ENCODE results near the gene MAPKAPK3.

Gene MAPKAPK3

GRCh38 chr3:50612234-50612882 is 4.6 kb upstream of the MAPKAPK3 start:
- H3K9ac ChIP-seq (ENCODE audit: low read depth, low read length) = peak overlapping the region; percentile 75
- no peaks in the 10 kb centered on the region for H3K36me3 ChIP-seq (ENCODE audit: insufficient read depth, low read length)
- peak overlapping the region; percentile 99 for H3K4me2 ChIP-seq (ENCODE audit: low read length)
- no peaks in the 10 kb centered on the region for H3K27me3 ChIP-seq (ENCODE audit: control insufficient read depth, insufficient read depth, low read length)
- peak overlapping the region; percentile 81 for H3K4me3 ChIP-seq (ENCODE audit: low read length)
- H3K4me1 ChIP-seq (ENCODE audit: control insufficient read depth, insufficient read depth, low read length) = peaks cover 23% of the 10 kb centered on the region
- no peaks in the 10 kb centered on the region for H3K9me3 ChIP-seq (replicated peaks; ENCODE audit: low read length)

GRCh38 chr3:50612970-50613846 is 3.7 kb upstream of the MAPKAPK3 start:
- Histone ChIP-seq H3K27me3 (ENCODE audit: control insufficient read depth, insufficient read depth, low read length) (no peaks in the 10 kb centered on the region), H3K36me3 (ENCODE audit: insufficient read depth, low read length) (no peaks in the 10 kb centered on the region), H3K9ac (ENCODE audit: low read depth, low read length) (no peak overlapping the region), H3K4me2 (ENCODE audit: low read length) (peak overlapping the region; percentile 99), H3K9me3 (replicated peaks; ENCODE audit: low read length) (no peaks in the 10 kb centered on the region), H3K4me3 (ENCODE audit: low read length) (no peak overlapping the region), H3K4me1 (ENCODE audit: control insufficient read depth, insufficient read depth, low read length) (peaks cover 30% of the 10 kb centered on the region)

GRCh38 chr3:50615190-50615589 is 1.8 kb upstream of the MAPKAPK3 start:
- H3K27me3 ChIP-seq (ENCODE audit: control insufficient read depth, insufficient read depth, low read length) = no peaks in the 10 kb centered on the region
- no peak overlapping the region for H3K4me2 ChIP-seq (ENCODE audit: low read length)
- H3K9me3 ChIP-seq (replicated peaks; ENCODE audit: low read length) = no peaks in the 10 kb centered on the region
- H3K4me1 ChIP-seq (ENCODE audit: control insufficient read depth, insufficient read depth, low read length) = peaks cover 45% of the 10 kb centered on the region
- H3K4me3 ChIP-seq (ENCODE audit: low read length) = no peak overlapping the region
- no peaks in the 10 kb centered on the region for H3K36me3 ChIP-seq (ENCODE audit: insufficient read depth, low read length)
- H3K9ac ChIP-seq (ENCODE audit: low read depth, low read length) = no peak overlapping the region

- peak overlapping the region; percentile 48 for H3K9ac ChIP-seq (ENCODE audit: low read depth, low read length)
Observed at GRCh38 chr3:50616003-50616769, 765 bp upstream of the MAPKAPK3 start.

GRCh38 chr3:50616770-50617095 is 218 bp upstream of the MAPKAPK3 start:
- no peaks in the 10 kb centered on the region for H3K9me3 ChIP-seq (replicated peaks; ENCODE audit: low read length)
- H3K4me2 ChIP-seq (ENCODE audit: low read length) = peak overlapping the region; percentile 98
- H3K4me3 ChIP-seq (ENCODE audit: low read length) = peak overlapping the region; percentile 85
- peak overlapping the region; percentile 48 for H3K9ac ChIP-seq (ENCODE audit: low read depth, low read length)
- no peaks in the 10 kb centered on the region for H3K27me3 ChIP-seq (ENCODE audit: control insufficient read depth, insufficient read depth, low read length)
- peaks cover 47% of the 10 kb centered on the region for H3K4me1 ChIP-seq (ENCODE audit: control insufficient read depth, insufficient read depth, low read length)
- no peaks in the 10 kb centered on the region for H3K36me3 ChIP-seq (ENCODE audit: insufficient read depth, low read length)

More at GRCh38 chr3:50616003-50616769, 765 bp upstream of the MAPKAPK3 start:
- Histone ChIP-seq H3K36me3 (ENCODE audit: insufficient read depth, low read length) (no peaks in the 10 kb centered on the region), H3K9me3 (replicated peaks; ENCODE audit: low read length) (no peaks in the 10 kb centered on the region), H3K27me3 (ENCODE audit: control insufficient read depth, insufficient read depth, low read length) (no peaks in the 10 kb centered on the region), H3K4me1 (ENCODE audit: control insufficient read depth, insufficient read depth, low read length) (peaks cover 50% of the 10 kb centered on the region), H3K4me3 (ENCODE audit: low read length) (peak overlapping the region; percentile 85), H3K4me2 (ENCODE audit: low read length) (peak overlapping the region; percentile 98)

- Histone ChIP-seq H3K36me3 (ENCODE audit: insufficient read depth, low read length) (peaks cover 6% of the 10 kb centered on the region), H3K4me1 (ENCODE audit: control insufficient read depth, insufficient read depth, low read length) (peaks cover 40% of the 10 kb centered on the region), H3K4me3 (ENCODE audit: low read length) (peak overlapping the region; percentile 97), H3K9me3 (replicated peaks; ENCODE audit: low read length) (no peaks in the 10 kb centered on the region), H3K27me3 (ENCODE audit: control insufficient read depth, insufficient read depth, low read length) (no peaks in the 10 kb centered on the region), H3K4me2 (ENCODE audit: low read length) (peak overlapping the region; percentile 98), H3K9ac (ENCODE audit: low read depth, low read length) (peak overlapping the region; percentile 95)
Observed at GRCh38 chr3:50617911-50618481, 1.0 kb downstream of the MAPKAPK3 start.

- Histone ChIP-seq H3K4me3 (ENCODE audit: low read length) (peak overlapping the region; percentile 18), H3K27me3 (ENCODE audit: control insufficient read depth, insufficient read depth, low read length) (no peaks in the 10 kb centered on the region), H3K9ac (ENCODE audit: low read depth, low read length) (no peak overlapping the region), H3K9me3 (replicated peaks; ENCODE audit: low read length) (no peaks in the 10 kb centered on the region), H3K4me2 (ENCODE audit: low read length) (peak overlapping the region; percentile 40), H3K4me1 (ENCODE audit: control insufficient read depth, insufficient read depth, low read length) (peaks cover 62% of the 10 kb centered on the region), H3K36me3 (ENCODE audit: insufficient read depth, low read length) (peaks cover 6% of the 10 kb centered on the region)
Observed at GRCh38 chr3:50620420-50620819, 3.5 kb downstream of the MAPKAPK3 start.

- H3K4me2 ChIP-seq (ENCODE audit: low read length) = peak overlapping the region; percentile 40
- peaks cover 66% of the 10 kb centered on the region for H3K4me1 ChIP-seq (ENCODE audit: control insufficient read depth, insufficient read depth, low read length)
- H3K9ac ChIP-seq (ENCODE audit: low read depth, low read length) = no peak overlapping the region
Observed at GRCh38 chr3:50620820-50621219, 3.9 kb downstream of the MAPKAPK3 start.

GRCh38 chr3:50622881-50623280 is 5.9 kb downstream of the MAPKAPK3 start:
- Histone ChIP-seq H3K9me3 (replicated peaks; ENCODE audit: low read length) (no peaks in the 10 kb centered on the region), H3K4me2 (ENCODE audit: low read length) (no peak overlapping the region), H3K9ac (ENCODE audit: low read depth, low read length) (no peak overlapping the region), H3K4me1 (ENCODE audit: control insufficient read depth, insufficient read depth, low read length) (peaks cover 76% of the 10 kb centered on the region), H3K27me3 (ENCODE audit: control insufficient read depth, insufficient read depth, low read length) (no peaks in the 10 kb centered on the region), H3K36me3 (ENCODE audit: insufficient read depth, low read length) (peaks cover 6% of the 10 kb centered on the region), H3K4me3 (ENCODE audit: low read length) (no peak overlapping the region)

More at GRCh38 chr3:50620820-50621219, 3.9 kb downstream of the MAPKAPK3 start:
- no peaks in the 10 kb centered on the region for H3K9me3 ChIP-seq (replicated peaks; ENCODE audit: low read length)
- no peaks in the 10 kb centered on the region for H3K27me3 ChIP-seq (ENCODE audit: control insufficient read depth, insufficient read depth, low read length)
- H3K36me3 ChIP-seq (ENCODE audit: insufficient read depth, low read length) = peaks cover 6% of the 10 kb centered on the region
- H3K4me3 ChIP-seq (ENCODE audit: low read length) = peak overlapping the region; percentile 18

GRCh38 chr3:50623840-50624474 is 7.0 kb downstream of the MAPKAPK3 start:
- no peak overlapping the region for H3K9ac ChIP-seq (ENCODE audit: low read depth, low read length)

More at GRCh38 chr3:50623840-50624474, 7.0 kb downstream of the MAPKAPK3 start:
- H3K36me3 ChIP-seq (ENCODE audit: insufficient read depth, low read length) = peaks cover 6% of the 10 kb centered on the region
- no peaks in the 10 kb centered on the region for H3K27me3 ChIP-seq (ENCODE audit: control insufficient read depth, insufficient read depth, low read length)
- H3K9me3 ChIP-seq (replicated peaks; ENCODE audit: low read length) = no peaks in the 10 kb centered on the region
- peak overlapping the region; percentile 66 for H3K4me2 ChIP-seq (ENCODE audit: low read length)
- H3K4me3 ChIP-seq (ENCODE audit: low read length) = peak overlapping the region; percentile 25
- H3K4me1 ChIP-seq (ENCODE audit: control insufficient read depth, insufficient read depth, low read length) = peaks cover 81% of the 10 kb centered on the region

Data from skeletal muscle satellite cell (primary cell).